NCI-H2081 (cell line): Measurements from ENCODE around the gene SLC16A12.
A peak's percentile ranks its signal among the peaks of the same experiment; 100 is the strongest.
"Not testable (repeated sequence)": the region's sequence is repeated elsewhere in the genome, so short reads cannot be mapped to it uniquely, and the experiment has no call there.

ENCODE experiments used
- DNase-seq, 2 experiments: peaks; one replicate each; lab custom pipeline; 2025; lab: John Stamatoyannopoulos, UW

Gene SLC16A12

GRCh38 chr10:89548673-89549072 lies 13.3 kb upstream of the SLC16A12 start:
- no peak for DNase-seq

GRCh38 chr10:89547853-89548513 lies 12.6 kb upstream of the SLC16A12 start:
- DNase-seq = no peak

DNA sequence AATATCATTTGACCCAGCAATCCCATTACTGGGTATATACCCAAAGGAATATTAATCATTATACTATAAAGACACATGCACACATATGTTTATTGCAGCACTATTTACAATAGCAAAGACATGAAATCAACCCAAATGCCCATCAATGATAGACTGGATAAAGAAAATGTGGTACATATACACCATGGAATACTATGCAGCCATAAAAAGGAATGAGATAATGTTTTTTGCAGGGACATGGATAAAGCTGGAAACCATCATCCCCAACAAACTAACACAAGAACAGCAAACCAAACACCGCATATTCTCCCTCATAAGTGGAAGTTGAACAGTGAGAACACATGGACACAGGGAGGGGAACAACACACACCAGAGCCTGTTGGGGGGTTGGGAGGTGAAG lies 11.3 kb upstream of the SLC16A12 start:
- not testable (repeated sequence) for DNase-seq

DNA sequence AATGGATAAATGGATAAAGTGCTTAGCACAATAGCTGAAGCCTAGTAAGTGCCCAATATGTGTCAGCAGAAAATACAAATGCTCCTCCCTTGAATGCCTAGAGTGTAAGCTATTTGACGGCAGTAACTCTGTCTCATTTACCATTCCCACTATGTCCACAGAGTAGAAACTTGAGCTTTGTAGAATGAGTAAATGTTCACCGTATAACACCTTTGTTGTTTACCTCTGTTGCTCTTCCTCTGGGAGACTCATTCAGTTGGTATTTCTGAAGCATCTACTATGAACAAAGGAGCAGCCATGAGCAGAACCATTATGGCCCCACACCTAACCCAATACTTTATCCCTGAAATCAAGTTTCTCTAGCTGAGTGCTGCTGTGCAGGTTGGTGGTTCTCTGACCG lies 8.4 kb upstream of the SLC16A12 start:
- no peak for DNase-seq

DNA sequence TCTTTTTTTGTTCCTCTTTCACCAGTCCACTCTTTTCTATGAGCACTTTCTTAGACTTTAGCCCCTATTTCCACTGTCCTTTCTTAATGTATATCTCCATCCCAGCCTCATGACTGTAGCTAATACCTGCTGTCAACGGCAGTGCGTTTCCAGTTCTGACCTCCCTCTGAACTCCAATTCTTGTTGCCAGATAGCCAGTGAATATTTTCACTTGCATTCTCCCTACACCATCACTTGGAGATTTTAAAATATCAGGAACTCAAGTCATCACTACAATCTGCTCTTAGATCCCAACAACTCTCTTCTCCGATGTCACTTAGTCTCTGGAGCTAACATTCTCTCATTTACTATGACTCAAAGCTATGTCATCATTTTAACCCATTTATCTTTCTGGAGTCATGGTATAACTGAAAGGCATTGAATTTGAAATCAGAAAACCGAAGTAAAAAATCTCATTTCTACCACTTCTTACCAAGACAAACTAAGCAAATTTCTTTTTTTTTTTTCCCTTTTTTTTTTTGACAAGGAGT lies 5.1 kb upstream of the SLC16A12 start:
- no peak for DNase-seq

- no peak for DNase-seq
Measured at GRCh38 chr10:89537364-89537763, 2.0 kb upstream of the SLC16A12 start.

DNA sequence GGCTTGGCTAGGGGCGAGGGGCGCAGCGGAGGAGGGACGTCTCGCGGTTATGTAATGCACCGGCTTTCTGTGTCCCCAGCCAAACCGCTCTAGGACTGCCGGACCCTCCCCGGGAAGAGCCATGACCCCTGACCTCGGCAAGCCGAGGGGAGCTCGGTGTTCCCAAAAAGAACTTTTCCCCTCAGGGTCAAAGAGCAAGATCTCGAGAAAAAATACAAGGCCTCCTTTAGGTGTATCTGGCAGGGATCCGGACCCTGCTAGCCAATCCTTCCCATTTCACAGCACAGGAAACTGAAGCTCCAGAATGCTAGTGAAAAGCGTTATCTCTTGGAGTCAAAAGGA lies 590 bp upstream of the SLC16A12 start:
- DNase-seq = no peak

DNA sequence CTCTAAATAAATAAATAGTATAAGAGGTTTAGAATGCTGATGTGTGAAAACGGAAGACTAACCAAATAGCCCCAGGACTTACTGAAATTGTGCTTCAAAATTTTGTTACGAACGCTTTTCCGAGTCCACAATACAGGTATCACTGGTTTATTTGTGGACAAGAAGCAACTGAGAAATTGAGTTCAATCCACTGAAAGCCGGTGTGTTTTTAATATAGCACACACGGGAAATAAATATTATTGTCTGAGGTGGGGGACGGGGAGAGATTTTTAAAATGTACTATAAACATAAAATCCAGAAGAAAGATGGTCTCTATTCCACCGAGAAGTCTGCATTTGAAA lies 598 bp downstream of the SLC16A12 start:
- DNase-seq = no peak

GRCh38 chr10:89532476-89532875 lies 2.9 kb downstream of the SLC16A12 start:
- no peak for DNase-seq

DNA sequence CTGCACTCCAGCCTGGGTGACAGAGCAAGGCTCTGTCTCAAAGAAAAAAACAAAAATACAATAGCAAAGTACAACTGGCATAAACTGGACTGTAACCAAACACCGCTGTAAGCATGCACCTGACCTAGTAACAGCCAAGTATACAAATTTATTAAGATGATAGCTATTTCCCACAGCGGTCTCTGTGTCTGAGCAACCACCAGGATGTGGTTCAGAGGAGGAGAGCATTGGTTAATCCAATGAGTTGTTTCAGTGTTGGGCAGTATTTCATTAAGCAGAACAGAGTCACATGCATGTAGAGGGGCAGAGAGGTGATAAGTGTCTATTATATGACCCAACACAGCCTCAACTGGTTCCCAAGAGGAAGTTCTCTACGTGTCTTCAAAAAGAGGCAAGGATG lies 4.0 kb downstream of the SLC16A12 start:
- DNase-seq = no peak

GRCh38 chr10:89529711-89530110 lies 5.7 kb downstream of the SLC16A12 start:
- not testable (repeated sequence) for DNase-seq

DNA sequence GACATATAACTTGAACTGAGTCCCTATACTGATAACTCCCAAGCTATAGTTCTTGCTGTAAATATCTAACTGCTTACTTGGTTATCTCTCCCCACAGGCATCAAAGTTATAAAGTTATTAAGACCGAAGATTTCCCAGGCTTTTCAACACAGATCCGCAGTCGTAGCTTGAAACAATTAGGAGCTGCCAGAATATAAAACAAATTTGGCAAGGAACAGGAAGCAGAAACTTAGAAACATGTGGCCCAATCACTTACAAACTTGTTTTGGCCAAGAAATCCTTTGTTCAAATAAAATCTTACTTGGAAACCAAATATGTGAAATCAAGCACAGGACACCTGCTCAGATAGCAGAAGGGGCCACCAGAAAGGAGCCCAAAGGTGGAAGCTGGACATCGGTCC lies 9.0 kb downstream of the SLC16A12 start:
- DNase-seq = no peak

GRCh38 chr10:89525556-89525955 lies 9.8 kb downstream of the SLC16A12 start:
- DNase-seq = peak in 1 of 2 experiments; percentile 43

DNA sequence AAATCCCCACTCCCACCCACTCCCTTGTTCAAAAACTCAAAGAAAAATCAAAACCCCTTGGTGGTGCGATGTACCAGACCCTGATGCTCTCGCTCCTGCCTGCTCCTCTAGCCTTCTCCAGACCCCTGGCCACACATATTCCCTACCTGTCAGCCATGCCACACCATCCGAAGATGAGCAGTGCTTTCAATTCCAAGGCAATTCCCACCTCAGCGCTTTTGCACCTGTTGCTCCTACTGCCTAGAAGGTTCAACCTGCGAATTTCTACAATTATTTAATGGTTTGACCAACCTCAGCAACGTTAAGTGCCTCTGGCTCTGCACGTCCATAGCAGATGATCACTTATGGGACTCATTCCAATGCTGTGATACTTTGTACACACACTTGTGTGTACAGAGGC lies 11.1 kb downstream of the SLC16A12 start:
- DNase-seq = no peak

DNA sequence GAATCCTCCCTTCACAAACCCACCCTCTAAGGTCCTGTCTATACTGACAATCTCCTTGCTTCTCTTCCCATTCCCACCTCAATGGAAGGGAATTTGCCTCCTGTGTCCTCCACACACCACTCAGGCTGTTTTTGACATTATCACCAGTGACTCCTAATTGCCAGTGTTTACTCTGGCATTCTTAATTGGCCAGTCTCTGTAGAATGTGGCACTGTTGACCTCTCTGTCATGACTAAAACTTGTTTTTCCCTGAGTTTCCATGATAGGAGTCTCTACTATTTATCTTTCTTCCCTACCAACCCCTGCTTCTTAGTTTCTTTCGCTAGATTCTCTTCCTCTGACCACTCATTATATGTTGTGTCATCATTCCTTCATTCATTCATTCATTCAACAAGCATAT lies 12.1 kb downstream of the SLC16A12 start:
- no peak for DNase-seq

DNA sequence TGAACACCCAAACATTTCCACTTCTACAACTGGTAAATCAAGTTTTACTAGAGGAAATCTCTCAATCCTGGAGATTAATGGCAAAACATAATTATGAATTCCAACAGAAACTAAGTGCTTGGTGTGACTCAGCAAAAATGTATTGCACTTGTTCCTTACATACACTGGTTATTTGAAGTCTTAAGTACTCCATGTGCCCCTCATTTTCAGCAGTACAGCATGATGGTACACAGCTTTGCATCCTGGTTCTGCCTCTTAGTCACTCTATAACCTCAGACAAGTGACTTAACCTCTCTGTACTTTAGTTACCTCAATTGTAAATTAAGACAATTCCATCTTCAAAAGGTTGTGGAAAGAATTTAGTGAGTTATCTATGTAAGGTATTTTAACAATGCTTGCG lies 12.9 kb downstream of the SLC16A12 start:
- no peak for DNase-seq

GRCh38 chr10:89521368-89521767 lies 14.0 kb downstream of the SLC16A12 start:
- no peak for DNase-seq

GRCh38 chr10:89520706-89521105 lies 14.7 kb downstream of the SLC16A12 start:
- no peak for DNase-seq

DNA sequence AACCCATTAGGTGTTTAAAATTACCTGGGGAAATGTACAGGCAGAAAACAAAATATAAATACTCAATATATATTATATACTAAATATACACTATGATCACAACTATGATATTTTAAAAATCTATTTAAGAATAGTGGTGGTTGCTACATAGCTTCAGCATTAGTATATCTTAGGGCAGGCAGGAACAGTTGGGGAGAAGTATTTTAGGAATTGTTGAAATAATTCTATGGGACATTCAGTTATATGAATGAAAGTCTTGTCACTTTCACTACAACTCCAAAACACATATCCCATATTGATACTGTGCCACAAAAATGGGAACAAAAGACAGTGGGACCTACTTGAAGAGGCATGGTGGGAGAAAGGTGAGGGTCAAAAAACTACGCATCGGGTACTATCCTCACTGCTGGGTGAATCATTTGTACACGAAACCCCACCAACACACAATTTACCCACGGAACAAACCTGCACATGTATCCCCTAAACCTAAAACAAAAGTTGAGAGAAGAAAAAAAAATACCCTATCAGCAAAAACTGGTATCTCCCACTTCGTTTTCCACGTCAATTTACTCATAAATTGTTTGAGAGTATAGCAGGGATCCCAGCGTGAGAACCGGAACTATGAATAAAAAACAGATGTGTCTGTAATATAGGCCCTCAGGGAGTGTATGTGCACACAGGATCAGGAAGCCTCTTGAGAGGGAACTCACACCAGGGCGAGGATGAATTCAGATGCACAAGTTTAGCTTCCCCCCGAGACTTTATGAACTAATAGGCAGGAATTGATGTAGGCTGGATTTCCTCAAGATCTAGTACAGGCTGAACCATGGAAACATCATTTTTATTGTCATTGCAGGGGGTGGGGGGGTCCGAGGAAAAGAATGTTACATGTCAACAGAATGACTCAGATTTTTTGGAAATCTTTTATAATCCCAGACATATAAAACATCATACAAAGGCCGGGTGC lies 16.2 kb downstream of the SLC16A12 start:
- no peak for DNase-seq

DNA sequence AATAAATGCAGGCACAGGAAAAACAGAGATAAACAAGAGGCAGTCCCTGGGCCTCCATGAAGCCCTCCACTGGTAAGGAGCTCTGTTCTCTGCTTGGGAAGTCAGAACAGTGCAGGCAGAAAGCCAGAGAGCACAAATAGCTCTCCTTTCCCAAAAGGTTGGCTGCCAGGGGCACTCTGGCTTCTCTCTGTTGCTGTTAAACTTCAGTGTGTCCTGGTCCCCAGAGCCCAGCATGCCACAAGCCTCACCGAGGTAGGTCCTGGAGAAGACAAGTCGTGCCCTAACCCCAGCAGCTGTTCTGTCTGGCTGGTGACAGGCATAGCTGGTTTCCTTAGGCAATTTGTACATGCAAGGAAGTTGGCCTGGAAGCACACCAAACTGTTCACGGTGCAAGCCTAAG lies 17.3 kb downstream of the SLC16A12 start:
- DNase-seq = no peak

GRCh38 chr10:89516149-89516832 lies 19.1 kb downstream of the SLC16A12 start:
- no peak for DNase-seq

GRCh38 chr10:89515031-89515841 lies 20.2 kb downstream of the SLC16A12 start:
- DNase-seq = no peak
